Tibial nerve (tissue), 4 donors: ENCODE data around the gene CTBS. TPM values are rescaled to one million over a fixed set of nuclear protein-coding genes. Genes with fewer than 3 reads are reported as not detected.
A peak's percentile ranks its signal among the peaks of the same experiment; 100 is the strongest.

Source experiments
- DNase-seq, 2 donors: peaks; one replicate each; pipeline ENCODE4 v3.0.0-alpha.2; 2019; ENCODE audit warnings: low spot score in 2 of 2
- H3K27ac ChIP-seq, 4 donors: fragments of 200-600 bp; sonication (generic) in 3 of 4; one replicate each; pipeline ENCODE4 v1.5.1; 2017 to 2019; ENCODE audit warnings: mild to moderate bottlenecking in 1 of 4
- H3K27me3 ChIP-seq, 2 donors: fragments of 200-600 bp; sonication (generic) in 1 of 2; one replicate each; pipeline versions ENCODE4 v1.5.1 to v1.6.0; 2017 to 2019
- H3K36me3 ChIP-seq, 3 donors: fragments of 200-600 bp; sonication (generic); one replicate each; pipeline ENCODE4 v1.5.1; 2018 to 2019
- H3K4me1 ChIP-seq, 4 donors: fragments of 200-600 bp; sonication (generic) in 3 of 4; one replicate each; pipeline ENCODE4 v1.5.1; 2017 to 2019
- H3K4me3 ChIP-seq, 4 donors: fragments of 200-600 bp; sonication (generic) in 3 of 4; one replicate each; pipeline ENCODE4 v1.5.1; 2017 to 2019; ENCODE audit warnings: mild to moderate bottlenecking in 1 of 4, moderate library complexity in 1 of 4
- H3K9me3 ChIP-seq, 4 donors: fragments of 200-600 bp; sonication (generic) in 3 of 4; one replicate each; pipeline ENCODE4 v1.5.1; 2017 to 2019
- CTCF ChIP-seq, 5 experiments: fragments of 200-600 bp in 3 of 5; fragments of 450-650 bp in 2 of 5; sonication (generic) in 3 of 5; IDR thresholded peaks; one replicate each; pipeline ENCODE4 v1.5.1; 2016 to 2019; ENCODE audit warnings: antibody characterized with exemption in 5 of 5, mild to moderate bottlenecking in 3 of 5, moderate library complexity in 2 of 5
- EP300 ChIP-seq, 2 donors: sonication (generic); formaldehyde crosslinking; IDR thresholded peaks; one replicate each; pipeline ENCODE4 v1.6.1; 2017; ENCODE audit warnings: antibody characterized with exemption in 2 of 2, mild to moderate bottlenecking in 1 of 2
- POLR2A ChIP-seq, 2 donors: fragments of 450-650 bp; IDR thresholded peaks; one replicate each; pipeline ENCODE4 v1.6.1; 2017; ENCODE audit warnings: antibody characterized with exemption in 2 of 2, mild to moderate bottlenecking in 2 of 2, moderate library complexity in 2 of 2
- WGBS, 2 donors: methylation state at CpG; one replicate each; pipeline ENCODE4 v1.1.5; 2018; 5-methylcytosine and 5-hydroxymethylcytosine counted together
- total RNA-seq, 4 donors: library from RNA; depleted of rRNA; stranded (reverse); fragments of >200 nt; gene quantifications; one replicate each; pipeline ENCODE4 v1.1.0, GENCODE V29; 2016

The CTBS gene
- 10 to 100 TPM; 12.9 to 18.4 (median 15.7) TPM for total RNA-seq

GRCh38 chr1:84573967-84574842 is at the start of gene CTBS:
TSS of gene CTBS (minus strand) at chr1:84574440. CDS start at chr1:84574415, 25 bp downstream.
- Histone ChIP-seq H3K4me3 (peak within 1 kb of the TSS; percentile 63 to 87 (median 74)), H3K36me3 (peaks cover 0 to 12% (median 0%) of the 10 kb centered on the region in 3 donors), H3K27ac (peak within 1 kb of the TSS; percentile 92 to 99 (median 95)), H3K9me3 (no peaks in the 10 kb centered on the region), H3K27me3 (no peaks in the 10 kb centered on the region), H3K4me1 (peaks cover 0 to 29% (median 4%) of the 10 kb centered on the region in 4 donors)
- peak; percentile 75 to 76 for DNase-seq
- TF ChIP-seq POLR2A (IDR thresholded peaks at IDR 0.05) (peak; percentile 68 to 79), EP300 (IDR thresholded peaks at IDR 0.05) (peak in 1 of 2 donors; percentile 91), CTCF (IDR thresholded peaks at IDR 0.05) (no peak)
- WGBS, 2 donors: 0 to 2% methylated on average over 38 to 47 of the region's 67 CpGs

GRCh38 chr1:84621553-84621952 is 47.3 kb upstream of the CTBS start:
- WGBS, 2 donors: 81 to 84% methylated on average over 14 of the region's 14 CpGs
- H3K36me3 ChIP-seq: no peaks in the 10 kb centered on the region
- no peak overlapping the region for H3K4me3 ChIP-seq
- no peaks in the 10 kb centered on the region for H3K9me3 ChIP-seq
- H3K27me3 ChIP-seq: no peaks in the 10 kb centered on the region
- peaks cover 0 to 21% (median 9%) of the 10 kb centered on the region in 4 donors for H3K4me1 ChIP-seq
- H3K27ac ChIP-seq: no peak overlapping the region
- no peak for DNase-seq
- TF ChIP-seq POLR2A (IDR thresholded peaks at IDR 0.05) (no peak), EP300 (IDR thresholded peaks at IDR 0.05) (no peak), CTCF (IDR thresholded peaks at IDR 0.05) (no peak)

GRCh38 chr1:84620720-84621313 is 46.6 kb upstream of the CTBS start:
- H3K9me3 ChIP-seq: no peaks in the 10 kb centered on the region
- peak; percentile 49 to 50 for DNase-seq
- WGBS, 2 donors: 0 to 1% methylated on average over 17 to 46 of the region's 46 CpGs
- TF ChIP-seq CTCF (IDR thresholded peaks at IDR 0.05) (peak; percentile 94 to 99 (median 95)), POLR2A (IDR thresholded peaks at IDR 0.05) (no peak), EP300 (IDR thresholded peaks at IDR 0.05) (peak in 1 of 2 donors; percentile 56)
- H3K27me3 ChIP-seq: no peaks in the 10 kb centered on the region
- peak overlapping the region; percentile 35 to 68 (median 62) for H3K4me3 ChIP-seq
- H3K36me3 ChIP-seq: no peaks in the 10 kb centered on the region
- peaks cover 0 to 21% (median 9%) of the 10 kb centered on the region in 4 donors for H3K4me1 ChIP-seq
- peak overlapping the region in 3 of 4 donors; percentile 55 to 67 (median 65) for H3K27ac ChIP-seq

- Histone ChIP-seq H3K4me1 (peaks cover 0 to 21% (median 9%) of the 10 kb centered on the region in 4 donors), H3K27me3 (no peaks in the 10 kb centered on the region), H3K9me3 (no peaks in the 10 kb centered on the region), H3K36me3 (no peaks in the 10 kb centered on the region), H3K4me3 (no peak overlapping the region), H3K27ac (peak overlapping the region in 1 of 4 donors; percentile 34)
- DNase-seq: no peak
- WGBS, 2 donors: 38 to 45% methylated on average over 9 of the region's 9 CpGs
- peak; percentile 49 to 70 for TF ChIP-seq EP300 (IDR thresholded peaks at IDR 0.05)
- no peak for TF ChIP-seq POLR2A (IDR thresholded peaks at IDR 0.05)
Observed at GRCh38 chr1:84619383-84620102, 45.3 kb upstream of the CTBS start.

- Histone ChIP-seq H3K27ac (no peak overlapping the region), H3K27me3 (no peaks in the 10 kb centered on the region), H3K4me3 (no peak overlapping the region), H3K9me3 (peaks cover 0 to 6% (median 0%) of the 10 kb centered on the region in 4 donors), H3K4me1 (peaks cover 0 to 21% (median 9%) of the 10 kb centered on the region in 4 donors), H3K36me3 (no peaks in the 10 kb centered on the region)
- TF ChIP-seq POLR2A (IDR thresholded peaks at IDR 0.05) (no peak), EP300 (IDR thresholded peaks at IDR 0.05) (no peak), CTCF (IDR thresholded peaks at IDR 0.05) (no peak)
- WGBS, 2 donors: 75 to 78% methylated on average over 2 of the region's 2 CpGs
- no peak for DNase-seq
Observed at GRCh38 chr1:84617349-84617748, 43.1 kb upstream of the CTBS start.
